Measurements from ENCODE around the gene CPA2. TPM values are rescaled to one million over a fixed set of nuclear protein-coding genes. Genes with fewer than 3 reads are reported as not detected.

The CPA2 gene
- total and polyA plus RNA-seq, 4 experiments from 2014 or later: not detected

- no peak overlapping the region for H3K27ac Mint-ChIP-seq
- no peaks in the 10 kb centered on the region for H3K9me3 Mint-ChIP-seq
- ChIA-PET CTCF (ENCODE audit: partially characterized antibody) (no interaction called here), POLR2A (ENCODE audit: partially characterized antibody) (no interaction called here)
- peaks cover 5 to 17% of the 10 kb centered on the region in 2 donors for H3K27me3 Mint-ChIP-seq
- Histone ChIP-seq H3K36me3 (ENCODE audit: insufficient read depth, low read length) (no peaks in the 10 kb centered on the region), H3K4me3 (ENCODE audit: low read length in 2 of 2) (no peak overlapping the region), H3K4me1 (ENCODE audit: insufficient read depth, low read length) (no peaks in the 10 kb centered on the region), H3K27me3 (ENCODE audit: insufficient read depth, low read length) (no peaks in the 10 kb centered on the region), H3K9me3 (ENCODE audit: control insufficient read depth in 1 of 2, low read length in 2 of 2) (no peaks in the 10 kb centered on the region), H3K27ac (ENCODE audit: low read depth, low read length) (no peak overlapping the region)
- intact Hi-C loops (cut with micrococcal nuclease): no loop called here
- H3K36me3 Mint-ChIP-seq: no peaks in the 10 kb centered on the region
- H3K4me3 Mint-ChIP-seq: no peak overlapping the region
- peaks cover 0 to 17% (median 5%) of the 10 kb centered on the region in 4 donors for H3K4me1 Mint-ChIP-seq
- no peak for DNase-seq
These were observed 8.4 kb downstream of the CPA2 start for GRCh38 chr7:130274983-130275591.

- Mint-ChIP-seq H3K9me3 (no peaks in the 10 kb centered on the region), H3K4me1 (peaks cover 0 to 17% (median 5%) of the 10 kb centered on the region in 4 donors), H3K4me3 (no peak overlapping the region), H3K27me3 (peaks cover 5 to 17% of the 10 kb centered on the region in 2 donors), H3K27ac (no peak overlapping the region), H3K36me3 (no peaks in the 10 kb centered on the region)
- intact Hi-C loops (cut with micrococcal nuclease): no loop called here
- ChIA-PET CTCF (ENCODE audit: partially characterized antibody) (no interaction called here), POLR2A (ENCODE audit: partially characterized antibody) (no interaction called here)
- H3K36me3 ChIP-seq (ENCODE audit: insufficient read depth, low read length): no peaks in the 10 kb centered on the region
- DNase-seq: no peak
- H3K4me1 ChIP-seq (ENCODE audit: insufficient read depth, low read length): no peaks in the 10 kb centered on the region
- H3K4me3 ChIP-seq (ENCODE audit: low read length in 2 of 2): no peak overlapping the region
- H3K9me3 ChIP-seq (ENCODE audit: control insufficient read depth in 1 of 2, low read length in 2 of 2): no peaks in the 10 kb centered on the region
- H3K27me3 ChIP-seq (ENCODE audit: insufficient read depth, low read length): no peaks in the 10 kb centered on the region
- no peak overlapping the region for H3K27ac ChIP-seq (ENCODE audit: low read depth, low read length)
These were observed 9.2 kb downstream of the CPA2 start for GRCh38 chr7:130275826-130276297.

GRCh38 chr7:130276796-130277762 lies 10.4 kb downstream of the CPA2 start:
- Mint-ChIP-seq H3K9me3 (no peaks in the 10 kb centered on the region), H3K4me3 (no peak overlapping the region), H3K4me1 (peaks cover 0 to 17% (median 5%) of the 10 kb centered on the region in 4 donors), H3K27ac (peak overlapping the region in 1 of 7 donors; percentile 12), H3K36me3 (no peaks in the 10 kb centered on the region), H3K27me3 (peaks cover 4 to 17% of the 10 kb centered on the region in 2 donors)
- ChIA-PET CTCF (ENCODE audit: partially characterized antibody) (no interaction called here), POLR2A (ENCODE audit: partially characterized antibody) (interaction anchor here (0.6 kb wide), 1 partner anchor 384 kb away, joined by 3 read pairs; no protein-coding TSS in a partner anchor)
- H3K27ac ChIP-seq (ENCODE audit: low read depth, low read length): no peak overlapping the region
- DNase-seq: no peak
- no peaks in the 10 kb centered on the region for H3K27me3 ChIP-seq (ENCODE audit: insufficient read depth, low read length)
- no peak overlapping the region for H3K4me3 ChIP-seq (ENCODE audit: low read length in 2 of 2)
- no peaks in the 10 kb centered on the region for H3K36me3 ChIP-seq (ENCODE audit: insufficient read depth, low read length)
- H3K4me1 ChIP-seq (ENCODE audit: insufficient read depth, low read length): no peaks in the 10 kb centered on the region
- intact Hi-C loops (cut with micrococcal nuclease): no loop called here
- H3K9me3 ChIP-seq (ENCODE audit: control insufficient read depth in 1 of 2, low read length in 2 of 2): no peaks in the 10 kb centered on the region

GRCh38 chr7:130277763-130278643 lies 11.3 kb downstream of the CPA2 start:
- Mint-ChIP-seq H3K27ac (no peak overlapping the region), H3K27me3 (peaks cover 4 to 18% of the 10 kb centered on the region in 2 donors), H3K4me1 (peaks cover 0 to 17% (median 5%) of the 10 kb centered on the region in 4 donors), H3K36me3 (no peaks in the 10 kb centered on the region), H3K9me3 (no peaks in the 10 kb centered on the region), H3K4me3 (no peak overlapping the region)
- CTCF ChIA-PET (ENCODE audit: partially characterized antibody): no interaction called here
- no peaks in the 10 kb centered on the region for H3K36me3 ChIP-seq (ENCODE audit: insufficient read depth, low read length)
- H3K4me3 ChIP-seq (ENCODE audit: low read length in 2 of 2): no peak overlapping the region
- intact Hi-C loops (cut with micrococcal nuclease): no loop called here
- no peak for DNase-seq
- POLR2A ChIA-PET (ENCODE audit: partially characterized antibody): no interaction called here
- H3K4me1 ChIP-seq (ENCODE audit: insufficient read depth, low read length): no peaks in the 10 kb centered on the region
- no peaks in the 10 kb centered on the region for H3K9me3 ChIP-seq (ENCODE audit: control insufficient read depth in 1 of 2, low read length in 2 of 2)
- H3K27me3 ChIP-seq (ENCODE audit: insufficient read depth, low read length): no peaks in the 10 kb centered on the region
- H3K27ac ChIP-seq (ENCODE audit: low read depth, low read length): no peak overlapping the region

GRCh38 chr7:130278860-130279259 lies 12.2 kb downstream of the CPA2 start:
- CTCF ChIA-PET (ENCODE audit: partially characterized antibody): no interaction called here
- no peaks in the 10 kb centered on the region for H3K9me3 ChIP-seq (ENCODE audit: control insufficient read depth in 1 of 2, low read length in 2 of 2)
- Mint-ChIP-seq H3K9me3 (no peaks in the 10 kb centered on the region), H3K36me3 (no peaks in the 10 kb centered on the region), H3K27ac (no peak overlapping the region), H3K4me1 (peaks cover 0 to 13% (median 4%) of the 10 kb centered on the region in 4 donors), H3K27me3 (peaks cover 7 to 20% of the 10 kb centered on the region in 2 donors), H3K4me3 (no peak overlapping the region)
- no peaks in the 10 kb centered on the region for H3K27me3 ChIP-seq (ENCODE audit: insufficient read depth, low read length)
- DNase-seq: no peak
- H3K36me3 ChIP-seq (ENCODE audit: insufficient read depth, low read length): no peaks in the 10 kb centered on the region
- no peak overlapping the region for H3K4me3 ChIP-seq (ENCODE audit: low read length in 2 of 2)
- POLR2A ChIA-PET (ENCODE audit: partially characterized antibody): no interaction called here
- H3K4me1 ChIP-seq (ENCODE audit: insufficient read depth, low read length): no peaks in the 10 kb centered on the region
- intact Hi-C loops (cut with micrococcal nuclease): no loop called here
- no peak overlapping the region for H3K27ac ChIP-seq (ENCODE audit: low read depth, low read length)

- Mint-ChIP-seq H3K36me3 (no peaks in the 10 kb centered on the region), H3K4me3 (no peak overlapping the region), H3K27me3 (peaks cover 10 to 16% of the 10 kb centered on the region in 2 donors), H3K27ac (no peak overlapping the region), H3K4me1 (peaks cover 0 to 10% (median 4%) of the 10 kb centered on the region in 4 donors), H3K9me3 (peaks cover 0 to 2% (median 0%) of the 10 kb centered on the region in 8 donors)
- intact Hi-C loops (cut with micrococcal nuclease): no loop called here
- Histone ChIP-seq H3K27ac (ENCODE audit: low read depth, low read length) (no peak overlapping the region), H3K36me3 (ENCODE audit: insufficient read depth, low read length) (no peaks in the 10 kb centered on the region), H3K4me3 (ENCODE audit: low read length in 2 of 2) (no peak overlapping the region), H3K27me3 (ENCODE audit: insufficient read depth, low read length) (no peaks in the 10 kb centered on the region), H3K9me3 (ENCODE audit: control insufficient read depth in 1 of 2, low read length in 2 of 2) (no peaks in the 10 kb centered on the region), H3K4me1 (ENCODE audit: insufficient read depth, low read length) (no peaks in the 10 kb centered on the region)
- DNase-seq: no peak
- CTCF ChIA-PET (ENCODE audit: partially characterized antibody): no interaction called here
- POLR2A ChIA-PET (ENCODE audit: partially characterized antibody): no interaction called here
These were observed 12.6 kb downstream of the CPA2 start for GRCh38 chr7:130279286-130279685.

- Mint-ChIP-seq H3K27me3 (peaks cover 11 to 14% of the 10 kb centered on the region in 2 donors), H3K4me1 (peaks cover 0 to 10% (median 4%) of the 10 kb centered on the region in 4 donors), H3K9me3 (peaks cover 0 to 4% (median 0%) of the 10 kb centered on the region in 8 donors), H3K27ac (no peak overlapping the region), H3K4me3 (no peak overlapping the region), H3K36me3 (no peaks in the 10 kb centered on the region)
- no peak for DNase-seq
- no peaks in the 10 kb centered on the region for H3K4me1 ChIP-seq (ENCODE audit: insufficient read depth, low read length)
- H3K9me3 ChIP-seq (ENCODE audit: control insufficient read depth in 1 of 2, low read length in 2 of 2): no peaks in the 10 kb centered on the region
- ChIA-PET CTCF (ENCODE audit: partially characterized antibody) (no interaction called here), POLR2A (ENCODE audit: partially characterized antibody) (no interaction called here)
- no peak overlapping the region for H3K4me3 ChIP-seq (ENCODE audit: low read length in 2 of 2)
- H3K36me3 ChIP-seq (ENCODE audit: insufficient read depth, low read length): no peaks in the 10 kb centered on the region
- H3K27me3 ChIP-seq (ENCODE audit: insufficient read depth, low read length): no peaks in the 10 kb centered on the region
- intact Hi-C loops (cut with micrococcal nuclease): no loop called here
- H3K27ac ChIP-seq (ENCODE audit: low read depth, low read length): no peak overlapping the region
These were observed 13.2 kb downstream of the CPA2 start for GRCh38 chr7:130279906-130280305.
